Esophagus squamous epithelium (tissue), 4 donors: ENCODE results near the gene NCKAP5.

Experiments
- POLR2A ChIP-seq, 4 donors: fragments of 450-650 bp; IDR thresholded peaks; one replicate each; pipeline ENCODE4 v1.6.1; 2017; ENCODE audit warnings: antibody characterized with exemption in 4 of 4, mild to moderate bottlenecking in 4 of 4, moderate library complexity in 3 of 4
- TF ChIP-seq, protein P1 (sequence below), 6 experiments: fragments of 450-650 bp in 4 of 6; fragments of 200-600 bp in 2 of 6; sonication (generic) in 2 of 6; IDR thresholded peaks; one replicate each; pipeline ENCODE4 v1.5.1; 2016 to 2019; ENCODE audit warnings: antibody characterized with exemption in 6 of 6, mild to moderate bottlenecking in 4 of 6, moderate library complexity in 4 of 6

DNA sequence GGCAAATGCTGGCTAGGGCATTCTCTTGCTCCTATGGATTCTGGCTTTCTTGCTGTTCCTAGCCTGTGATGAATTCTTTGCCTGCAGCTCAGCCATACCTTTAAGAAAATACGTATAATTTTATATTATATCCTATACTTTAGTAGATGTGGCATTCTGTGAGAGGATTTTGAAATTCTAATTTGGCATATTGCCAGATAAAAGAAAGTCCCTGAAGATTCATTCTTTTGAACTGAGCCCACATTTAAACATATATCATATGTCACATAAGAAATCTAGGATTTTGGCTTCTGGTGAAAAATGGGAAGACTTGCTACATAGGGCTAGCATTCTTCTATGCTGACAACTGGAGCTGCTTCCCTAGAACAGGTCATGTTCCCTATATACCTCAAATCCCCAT is 806.8 kb downstream of the NCKAP5 start:
- no peak for TF ChIP-seq POLR2A (IDR thresholded peaks at IDR 0.05)
- TF ChIP-seq, protein P1, sequence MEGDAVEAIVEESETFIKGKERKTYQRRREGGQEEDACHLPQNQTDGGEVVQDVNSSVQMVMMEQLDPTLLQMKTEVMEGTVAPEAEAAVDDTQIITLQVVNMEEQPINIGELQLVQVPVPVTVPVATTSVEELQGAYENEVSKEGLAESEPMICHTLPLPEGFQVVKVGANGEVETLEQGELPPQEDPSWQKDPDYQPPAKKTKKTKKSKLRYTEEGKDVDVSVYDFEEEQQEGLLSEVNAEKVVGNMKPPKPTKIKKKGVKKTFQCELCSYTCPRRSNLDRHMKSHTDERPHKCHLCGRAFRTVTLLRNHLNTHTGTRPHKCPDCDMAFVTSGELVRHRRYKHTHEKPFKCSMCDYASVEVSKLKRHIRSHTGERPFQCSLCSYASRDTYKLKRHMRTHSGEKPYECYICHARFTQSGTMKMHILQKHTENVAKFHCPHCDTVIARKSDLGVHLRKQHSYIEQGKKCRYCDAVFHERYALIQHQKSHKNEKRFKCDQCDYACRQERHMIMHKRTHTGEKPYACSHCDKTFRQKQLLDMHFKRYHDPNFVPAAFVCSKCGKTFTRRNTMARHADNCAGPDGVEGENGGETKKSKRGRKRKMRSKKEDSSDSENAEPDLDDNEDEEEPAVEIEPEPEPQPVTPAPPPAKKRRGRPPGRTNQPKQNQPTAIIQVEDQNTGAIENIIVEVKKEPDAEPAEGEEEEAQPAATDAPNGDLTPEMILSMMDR (IDR thresholded peaks at IDR 0.05) = no peak
